Spinal cord (tissue), 10 donors: ENCODE measurements around the gene JADE2. TPM values are rescaled to one million over a fixed set of nuclear protein-coding genes. Genes with fewer than 3 reads are reported as not detected.

ENCODE experiments used
- DNase-seq, 6 donors: peaks; one replicate each; pipeline versions ENCODE4 v3.0.0 to v3.0.0-alpha.2; 2013 to 2015; ENCODE audit warnings: low spot score in 6 of 6, low read depth in 4 of 6
- H3K27ac ChIP-seq: one replicate; pipeline ENCODE4 v1.5.1; 2013; ENCODE audit warnings: low read depth, low read length, control low read depth
- H3K27me3 ChIP-seq: one replicate; pipeline ENCODE4 v1.6.1; 2013; ENCODE audit warnings: low read length; ENCODE audit not compliant: control insufficient read depth, insufficient read depth
- H3K36me3 ChIP-seq: one replicate; pipeline ENCODE4 v1.6.1; 2013; ENCODE audit warnings: low read length; ENCODE audit not compliant: control insufficient read depth, insufficient read depth
- H3K4me1 ChIP-seq: one replicate; pipeline ENCODE4 v1.6.1; 2013; ENCODE audit warnings: low read length; ENCODE audit not compliant: control insufficient read depth, insufficient read depth
- H3K4me3 ChIP-seq: one replicate; pipeline ENCODE4 v1.5.1; 2013; ENCODE audit warnings: low read depth, low read length, control low read depth
- H3K9me3 ChIP-seq: one replicate; pipeline ENCODE4 v1.6.1; 2013; ENCODE audit warnings: low read length; ENCODE audit not compliant: control insufficient read depth, insufficient read depth
- WGBS: methylation state at CpG from one replicate; pipeline ENCODE4 v1.1.5; 2013; ENCODE audit warnings: missing lambda C conversion rate; ENCODE audit not compliant: insufficient coverage; 5-methylcytosine and 5-hydroxymethylcytosine counted together
- polyA plus RNA-seq, 2 donors: library from polyadenylated mRNA; unstranded; fragments of 120-200 nt; gene quantifications; one replicate each; pipeline ENCODE4 v1.2.1, GENCODE V29; 2013; ENCODE audit not compliant: insufficient read length in 2 of 2
- small RNA-seq: library from RNA; depleted of rRNA; stranded (forward); fragments of <200 nt; gene quantifications from one replicate; pipeline ENCODE3, GENCODE V24; 2014; ENCODE audit warnings: low replicate concordance
- total RNA-seq, 2 donors: library from RNA; depleted of rRNA in 1 of 2; stranded (reverse); fragments of 120-200 nt in 1 of 2; fragments of >200 nt in 1 of 2; gene quantifications; one replicate each; pipeline versions ENCODE4 v1.2.3 to v1.2.4, GENCODE V29; 2013 to 2014
- donor health status: healthy.

Gene JADE2
- total and polyA plus RNA-seq, 4 donors: 6.0 to 12.1 (median 8.9) TPM

- Histone ChIP-seq H3K9me3 (no peaks in the 10 kb centered on the region), H3K4me1 (no peaks in the 10 kb centered on the region), H3K27me3 (no peaks in the 10 kb centered on the region), H3K4me3 (no peak overlapping the region), H3K27ac (no peak overlapping the region), H3K36me3 (peaks cover 33% of the 10 kb centered on the region)
- no peak for DNase-seq
Measured at GRCh38 chr5:134610725-134611124, 85.3 kb downstream of the JADE2 start.

- Histone ChIP-seq H3K4me1 (no peaks in the 10 kb centered on the region), H3K27ac (no peak overlapping the region), H3K27me3 (no peaks in the 10 kb centered on the region), H3K4me3 (no peak overlapping the region), H3K9me3 (no peaks in the 10 kb centered on the region), H3K36me3 (peaks cover 38% of the 10 kb centered on the region)
- DNase-seq: no peak
- WGBS: 96% methylated on average over 2 of the region's 4 CpGs
Measured at GRCh38 chr5:134611515-134611914, 86.0 kb downstream of the JADE2 start.

GRCh38 chr5:134614450-134615085 lies 89.1 kb downstream of the JADE2 start:
- Histone ChIP-seq H3K4me1 (no peaks in the 10 kb centered on the region), H3K27ac (no peak overlapping the region), H3K9me3 (no peaks in the 10 kb centered on the region), H3K4me3 (no peak overlapping the region), H3K27me3 (no peaks in the 10 kb centered on the region), H3K36me3 (peaks cover 48% of the 10 kb centered on the region)
- no peak for DNase-seq
- WGBS: 83% methylated on average over 2 of the region's 5 CpGs

GRCh38 chr5:134620634-134621033 lies 95.2 kb downstream of the JADE2 start:
- 93% methylated on average over 2 of the region's 2 CpGs for WGBS
- DNase-seq: no peak
- H3K36me3 ChIP-seq: peaks cover 52% of the 10 kb centered on the region
- H3K4me1 ChIP-seq: no peaks in the 10 kb centered on the region
- H3K9me3 ChIP-seq: no peaks in the 10 kb centered on the region
- no peaks in the 10 kb centered on the region for H3K27me3 ChIP-seq
- H3K4me3 ChIP-seq: no peak overlapping the region
- H3K27ac ChIP-seq: no peak overlapping the region

GRCh38 chr5:134625559-134625958 lies 100.1 kb downstream of the JADE2 start:
- no peaks in the 10 kb centered on the region for H3K4me1 ChIP-seq
- DNase-seq: no peak
- 100% methylated on average over 1 of the region's 1 CpG for WGBS
- no peaks in the 10 kb centered on the region for H3K27me3 ChIP-seq
- no peaks in the 10 kb centered on the region for H3K9me3 ChIP-seq
- no peak overlapping the region for H3K4me3 ChIP-seq
- no peak overlapping the region for H3K27ac ChIP-seq
- H3K36me3 ChIP-seq: peaks cover 22% of the 10 kb centered on the region

GRCh38 chr5:134626369-134627014 lies 101.0 kb downstream of the JADE2 start:
- no CpG with 5 or more reads among the region's 2 CpGs for WGBS
- H3K9me3 ChIP-seq: no peaks in the 10 kb centered on the region
- H3K4me1 ChIP-seq: peaks cover under 1% of the 10 kb centered on the region
- H3K27me3 ChIP-seq: no peaks in the 10 kb centered on the region
- H3K4me3 ChIP-seq: no peak overlapping the region
- peaks cover 16% of the 10 kb centered on the region for H3K36me3 ChIP-seq
- H3K27ac ChIP-seq: no peak overlapping the region
- DNase-seq: no peak

Small RNA genes lying within 50 kb of the gene (small RNA-seq; reads per million reads assigned to genes)
- gene RN7SL541P: not detected
- gene RNU6-456P: not detected

Other genes with a start within 250 kb of the JADE2 start
- gene CDKL3, start 158.5 kb upstream of the JADE2 start, total RNA-seq: 1 to 10 TPM; 7.8 TPM
- gene CDKL3, start 158.5 kb upstream of the JADE2 start, polyA plus RNA-seq: 10 to 100 TPM in 1 of 2 donors, 1 to 10 TPM in 1; 8.1 to 12.0 TPM
- gene UBE2B, start 154.1 kb upstream of the JADE2 start, total RNA-seq: 10 to 100 TPM; 20.8 to 79.5 TPM
- gene UBE2B, start 154.1 kb upstream of the JADE2 start, polyA plus RNA-seq: 100 to 1,000 TPM; 113 to 123 TPM
- 10 to 100 TPM; 42.6 to 48.1 TPM for gene CDKN2AIPNL, start 113.8 kb upstream of the JADE2 start, total RNA-seq
- 10 to 100 TPM; 54.0 to 69.3 TPM for gene CDKN2AIPNL, start 113.8 kb upstream of the JADE2 start, polyA plus RNA-seq
- 10 to 100 TPM; 50.5 to 58.0 TPM for gene SAR1B, start 107.2 kb downstream of the JADE2 start, total RNA-seq
- 10 to 100 TPM; 43.2 to 47.9 TPM for gene SAR1B, start 107.2 kb downstream of the JADE2 start, polyA plus RNA-seq
- gene SEC24A, start 123.1 kb downstream of the JADE2 start, total RNA-seq: 10 to 100 TPM; 14.9 to 38.2 TPM
- gene SEC24A, start 123.1 kb downstream of the JADE2 start, polyA plus RNA-seq: 10 to 100 TPM; 16.4 to 22.9 TPM
- gene CAMLG, start 212.9 kb downstream of the JADE2 start, total RNA-seq: 10 to 100 TPM; 46.7 to 63.9 TPM
- gene CAMLG, start 212.9 kb downstream of the JADE2 start, polyA plus RNA-seq: 100 to 1,000 TPM in 1 of 2 donors, 10 to 100 TPM in 1; 85.9 to 105 TPM
- gene DDX46, start 233.1 kb downstream of the JADE2 start, total RNA-seq: 10 to 100 TPM; 34.9 to 39.4 TPM
- gene DDX46, start 233.1 kb downstream of the JADE2 start, polyA plus RNA-seq: 10 to 100 TPM; 53.1 to 54.8 TPM